ENCODE measurements around the gene CAMK2A.

GRCh38 chr5:150213530-150213929 lies 76.0 kb downstream of the CAMK2A start:
- TF ChIP-seq CTCF (conservative IDR thresholded peaks at IDR 0.05 in 1 of 2, IDR thresholded peaks at IDR 0.05 in 1 of 2; ENCODE audit: low read depth in 1 of 2, low read length in 2 of 2) = no peak
- no peak for TF ChIP-seq EZH2 (IDR thresholded peaks at IDR 0.05; ENCODE audit: low read length, missing control alignments)

Measured in fibroblast of lung (primary cell).